Suprapubic skin (tissue), 3 donors: ENCODE results near the gene STK32B.

Experiments used
- EP300 ChIP-seq: sonication (generic); formaldehyde crosslinking; IDR thresholded peaks from one replicate; pipeline ENCODE4 v1.6.1; 2017; ENCODE audit warnings: antibody characterized with exemption
- POLR2A ChIP-seq, 2 donors: fragments of 450-650 bp; IDR thresholded peaks; one replicate each; pipeline ENCODE4 v1.6.1; 2017; ENCODE audit warnings: antibody characterized with exemption in 2 of 2, mild to moderate bottlenecking in 2 of 2, moderate library complexity in 2 of 2
- TF ChIP-seq, protein P1 (sequence below), 2 donors: fragments of 200-600 bp in 1 of 2; fragments of 450-650 bp in 1 of 2; sonication (generic) in 1 of 2; IDR thresholded peaks; one replicate each; pipeline ENCODE4 v1.5.1; 2016 to 2019; ENCODE audit warnings: antibody characterized with exemption in 2 of 2, mild to moderate bottlenecking in 1 of 2, moderate library complexity in 1 of 2

DNA sequence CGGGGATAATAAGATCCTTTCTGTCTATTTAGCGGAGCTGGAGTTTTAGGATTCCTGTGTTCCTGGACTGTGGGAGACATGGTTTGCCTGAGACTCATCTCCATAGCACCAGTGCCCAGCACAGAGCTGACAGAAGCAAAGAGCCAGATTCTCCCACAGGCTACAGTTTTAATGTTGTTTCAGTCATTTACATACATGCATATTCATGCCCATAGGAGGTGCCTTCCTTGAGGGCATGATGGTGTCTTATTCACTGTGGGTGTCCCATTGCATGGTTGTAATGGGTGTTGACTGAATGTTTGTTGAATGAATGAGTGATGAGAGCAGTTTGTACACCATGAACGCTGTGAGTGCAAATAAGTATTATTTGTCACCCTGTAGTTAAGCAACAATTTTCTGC, 396.5 kb downstream of the STK32B start:
- TF ChIP-seq, protein P1, sequence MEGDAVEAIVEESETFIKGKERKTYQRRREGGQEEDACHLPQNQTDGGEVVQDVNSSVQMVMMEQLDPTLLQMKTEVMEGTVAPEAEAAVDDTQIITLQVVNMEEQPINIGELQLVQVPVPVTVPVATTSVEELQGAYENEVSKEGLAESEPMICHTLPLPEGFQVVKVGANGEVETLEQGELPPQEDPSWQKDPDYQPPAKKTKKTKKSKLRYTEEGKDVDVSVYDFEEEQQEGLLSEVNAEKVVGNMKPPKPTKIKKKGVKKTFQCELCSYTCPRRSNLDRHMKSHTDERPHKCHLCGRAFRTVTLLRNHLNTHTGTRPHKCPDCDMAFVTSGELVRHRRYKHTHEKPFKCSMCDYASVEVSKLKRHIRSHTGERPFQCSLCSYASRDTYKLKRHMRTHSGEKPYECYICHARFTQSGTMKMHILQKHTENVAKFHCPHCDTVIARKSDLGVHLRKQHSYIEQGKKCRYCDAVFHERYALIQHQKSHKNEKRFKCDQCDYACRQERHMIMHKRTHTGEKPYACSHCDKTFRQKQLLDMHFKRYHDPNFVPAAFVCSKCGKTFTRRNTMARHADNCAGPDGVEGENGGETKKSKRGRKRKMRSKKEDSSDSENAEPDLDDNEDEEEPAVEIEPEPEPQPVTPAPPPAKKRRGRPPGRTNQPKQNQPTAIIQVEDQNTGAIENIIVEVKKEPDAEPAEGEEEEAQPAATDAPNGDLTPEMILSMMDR (IDR thresholded peaks at IDR 0.05): no peak
- TF ChIP-seq POLR2A (IDR thresholded peaks at IDR 0.05) (no peak), EP300 (no peak)
